Endometrial microvascular endothelial cells (primary cell): ENCODE measurements around the gene CRACDL. TPM values are rescaled to one million over a fixed set of nuclear protein-coding genes. Genes with fewer than 3 reads are reported as not detected.

Experiments used
- in situ Hi-C: cut with HindIII; loops from 2 replicates; pipeline ENCODE4 v1.10.0; 2017; ENCODE audit warnings: low sequenced_read_pairs, low pct_unique_long_range_greater_than_20kb; ENCODE audit errors: inconsistent ontology term
- total RNA-seq: library from RNA; depleted of rRNA; stranded (reverse); fragments of >200 nt; gene quantifications from one replicate; pipeline ENCODE4 v1.2.3, GENCODE V29; 2015; ENCODE audit errors: inconsistent ontology term

The CRACDL gene
- total RNA-seq, 1 donor from 2014 or later, result 8.2 TPM

GRCh38 chr2:98801286-98801685 is 134.7 kb downstream of the CRACDL start:
- in situ Hi-C loops, result no loop called here

GRCh38 chr2:98800330-98801064 is 135.5 kb downstream of the CRACDL start:
- in situ Hi-C loops, result no loop called here

GRCh38 chr2:98799375-98800329 is 136.4 kb downstream of the CRACDL start:
- in situ Hi-C loops, result no loop called here

GRCh38 chr2:98796775-98797544 is 139.1 kb downstream of the CRACDL start:
- in situ Hi-C loops, result no loop called here

GRCh38 chr2:98795891-98796676 is 139.9 kb downstream of the CRACDL start:
- in situ Hi-C loops, result no loop called here

GRCh38 chr2:98793897-98794830 is 141.9 kb downstream of the CRACDL start:
- in situ Hi-C loops, result no loop called here

- in situ Hi-C loops, result no loop called here
Observed at GRCh38 chr2:98793275-98793674, 142.8 kb downstream of the CRACDL start.

- in situ Hi-C loops, result no loop called here
Observed at GRCh38 chr2:98790221-98790620, 145.8 kb downstream of the CRACDL start.

- in situ Hi-C loops, result no loop called here
Observed at GRCh38 chr2:98787700-98788099, 148.3 kb downstream of the CRACDL start.

- in situ Hi-C loops, result no loop called here
Observed at GRCh38 chr2:98786179-98786578, 149.8 kb downstream of the CRACDL start.

- in situ Hi-C loops, result no loop called here
Observed at GRCh38 chr2:98782570-98782969, 153.5 kb downstream of the CRACDL start.

GRCh38 chr2:98781822-98782221 is 154.2 kb downstream of the CRACDL start:
- in situ Hi-C loops, result no loop called here

GRCh38 chr2:98778741-98779483 is 157.1 kb downstream of the CRACDL start:
- in situ Hi-C loops, result no loop called here

GRCh38 chr2:98778151-98778550 is 157.9 kb downstream of the CRACDL start:
- in situ Hi-C loops, result no loop called here

- in situ Hi-C loops, result no loop called here
Observed at GRCh38 chr2:98777710-98778109, 158.3 kb downstream of the CRACDL start.

- in situ Hi-C loops, result no loop called here
Observed at GRCh38 chr2:98777076-98777475, 158.9 kb downstream of the CRACDL start.

- in situ Hi-C loops, result no loop called here
Observed at GRCh38 chr2:98776136-98776535, 159.9 kb downstream of the CRACDL start.
